ENCODE measurements around the gene GSTT4.
"Not testable (repeated sequence)": the region's sequence is repeated elsewhere in the genome, so short reads cannot be mapped to it uniquely, and the experiment has no call there.

GSTT4 gene

GRCh38 chr22:24005201-24005600 is at the start of gene GSTT4:
GSTT4 (minus strand) TSS chr22:24005453; CDS start chr22:24005356, 97 bp downstream.
- DNase-seq (ENCODE audit: low read depth in 2 of 2) = no peak

DNA sequence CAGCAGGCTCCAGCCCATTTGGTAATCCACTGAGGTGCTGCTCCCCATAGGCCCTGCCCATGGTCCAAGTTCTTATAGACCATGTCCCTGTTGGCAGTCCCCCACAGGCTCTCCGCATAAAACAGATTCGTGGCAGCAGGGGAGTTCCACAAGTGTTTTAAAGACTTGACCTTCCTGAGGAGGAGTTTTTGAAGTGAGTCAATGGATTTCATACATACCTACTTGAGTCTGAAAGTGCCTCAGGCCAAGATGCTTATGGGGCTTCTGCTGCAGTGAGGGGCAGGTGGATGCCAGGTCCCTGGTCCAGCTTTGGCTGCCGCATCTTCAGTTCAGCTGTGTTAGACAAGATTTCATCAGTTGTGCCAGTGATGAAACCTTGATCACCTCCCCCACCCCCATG is 49.1 kb upstream of the GSTT4 start:
- no peak for DNase-seq (ENCODE audit: low read depth in 2 of 2)

- no peak for DNase-seq (ENCODE audit: low read depth in 2 of 2)
Observed at GRCh38 chr22:24053481-24054226, 48.4 kb upstream of the GSTT4 start.

GRCh38 chr22:24051568-24051967 is 46.3 kb upstream of the GSTT4 start:
- DNase-seq (ENCODE audit: low read depth in 2 of 2) = no peak

GRCh38 chr22:24051028-24051427 is 45.8 kb upstream of the GSTT4 start:
- no peak for DNase-seq (ENCODE audit: low read depth in 2 of 2)

- no peak for DNase-seq (ENCODE audit: low read depth in 2 of 2)
Observed at GRCh38 chr22:24049978-24050377, 44.7 kb upstream of the GSTT4 start.

DNA sequence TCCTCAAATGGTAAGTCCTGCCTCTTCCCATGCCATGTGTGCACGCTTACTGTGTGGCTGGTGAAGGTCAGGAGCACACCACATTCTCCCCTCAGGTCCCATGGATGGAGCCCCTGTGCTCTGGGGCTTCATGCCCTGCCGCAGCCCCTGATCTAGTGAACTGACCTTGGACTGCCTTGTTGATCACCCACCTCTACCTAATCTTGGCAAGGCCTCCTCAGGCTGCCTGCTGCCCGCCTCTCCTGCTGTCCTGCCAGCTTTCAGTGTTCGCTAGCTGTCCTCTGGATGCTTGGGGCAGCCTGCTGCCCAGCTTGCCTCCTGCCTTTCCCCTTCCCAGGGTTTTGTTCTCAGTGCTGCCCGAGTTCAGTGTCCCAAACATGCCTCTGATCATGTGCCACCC is 44.0 kb upstream of the GSTT4 start:
- DNase-seq (ENCODE audit: low read depth in 2 of 2) = no peak

- no peak for DNase-seq (ENCODE audit: low read depth in 2 of 2)
Observed at GRCh38 chr22:24046024-24046423, 40.8 kb upstream of the GSTT4 start.

GRCh38 chr22:24043958-24044357 is 38.7 kb upstream of the GSTT4 start:
- no peak for DNase-seq (ENCODE audit: low read depth in 2 of 2)

GRCh38 chr22:24043465-24043864 is 38.2 kb upstream of the GSTT4 start:
- DNase-seq (ENCODE audit: low read depth in 2 of 2) = not testable (repeated sequence)

DNA sequence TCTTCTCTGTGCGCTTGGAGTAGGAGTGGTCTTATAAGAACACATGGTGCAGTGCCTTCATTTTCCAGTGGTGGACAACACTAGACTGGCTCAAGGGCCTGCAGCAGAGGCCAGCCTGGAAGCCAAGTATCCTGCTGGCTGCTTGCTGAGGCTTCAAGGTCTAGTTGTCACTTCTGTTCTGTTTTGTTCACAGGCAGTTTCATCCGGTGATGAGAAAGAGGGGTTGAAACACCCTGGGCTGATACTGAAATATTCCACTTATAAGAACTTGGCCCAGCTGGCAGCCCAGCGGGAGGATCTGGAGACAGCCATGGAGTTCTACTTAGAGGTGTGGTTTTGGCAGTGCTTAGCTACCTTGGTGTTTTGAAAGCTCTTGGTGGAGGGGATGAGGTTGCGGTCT is 35.7 kb upstream of the GSTT4 start:
- DNase-seq (ENCODE audit: low read depth in 2 of 2) = no peak

DNA sequence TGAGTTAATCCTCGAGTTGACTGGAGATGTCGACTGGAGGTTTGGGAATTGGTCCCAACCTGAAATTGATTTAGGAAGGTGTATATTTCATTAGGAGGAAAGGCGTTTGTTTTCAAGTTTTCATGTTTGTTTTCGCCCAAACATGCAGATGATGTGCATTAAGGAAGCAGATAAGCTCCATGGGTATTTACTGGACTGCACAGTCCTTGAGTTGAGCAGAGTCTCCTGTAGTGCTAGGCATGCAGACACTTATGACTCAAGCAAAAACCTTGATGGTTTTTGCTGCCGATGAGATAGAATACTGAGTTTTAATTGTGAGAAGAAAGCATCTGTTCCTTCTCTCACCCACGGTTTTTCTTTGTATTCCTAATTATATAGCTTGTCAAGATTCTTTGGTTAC is 33.8 kb upstream of the GSTT4 start:
- DNase-seq (ENCODE audit: low read depth in 2 of 2) = no peak

- DNase-seq (ENCODE audit: low read depth in 2 of 2) = no peak
Observed at GRCh38 chr22:24037851-24038765, 32.9 kb upstream of the GSTT4 start.

DNA sequence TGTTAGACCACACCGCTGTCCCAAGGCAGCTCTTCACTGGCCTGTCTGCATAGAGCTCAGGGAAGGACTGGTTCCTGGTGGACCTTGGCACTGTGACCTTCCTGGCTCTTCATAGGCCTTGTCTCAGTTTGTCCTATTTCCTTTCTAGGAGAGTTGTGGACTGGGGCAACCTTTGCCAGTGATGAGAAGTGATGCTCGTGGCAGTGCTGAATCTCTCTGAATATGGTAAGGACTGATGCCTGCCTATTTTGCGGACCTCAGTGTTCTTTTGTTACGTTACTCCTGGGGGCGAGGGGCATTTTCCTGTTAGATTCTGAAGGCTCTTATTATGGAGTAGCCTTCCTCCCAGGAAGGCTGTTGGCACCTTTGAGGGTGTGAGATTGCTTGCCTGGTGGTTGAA is 30.0 kb upstream of the GSTT4 start:
- no peak for DNase-seq (ENCODE audit: low read depth in 2 of 2)

GRCh38 chr22:24033731-24034130 is 28.5 kb upstream of the GSTT4 start:
- DNase-seq (ENCODE audit: low read depth in 2 of 2) = no peak

DNA sequence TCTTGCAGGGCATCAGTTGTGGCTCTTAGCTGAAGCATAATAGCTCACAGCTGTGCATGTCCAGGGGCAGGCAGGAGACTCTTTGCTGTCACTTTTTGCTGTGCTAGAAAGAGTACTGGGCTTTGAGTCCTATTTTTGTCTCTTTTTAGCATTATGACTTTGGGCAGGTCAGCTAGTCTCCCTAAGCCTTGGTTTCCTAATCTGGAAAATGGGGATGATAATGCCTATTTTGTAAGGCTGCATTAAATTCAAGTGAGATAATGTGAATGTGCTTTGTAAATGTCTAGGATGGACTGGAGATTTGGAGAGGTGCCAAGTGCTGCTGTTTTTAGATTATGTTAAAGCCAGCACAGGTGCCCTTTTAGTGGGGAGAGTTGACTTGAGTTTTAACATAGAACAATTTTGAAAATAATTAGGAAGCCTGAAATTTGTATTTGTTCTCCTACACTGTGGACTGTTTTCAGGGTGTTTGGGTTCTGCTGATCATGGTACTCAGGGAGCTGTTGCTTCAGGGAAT is 25.0 kb upstream of the GSTT4 start:
- DNase-seq (ENCODE audit: low read depth in 2 of 2) = no peak

- DNase-seq (ENCODE audit: low read depth in 2 of 2) = no peak
Observed at GRCh38 chr22:24029304-24029703, 24.1 kb upstream of the GSTT4 start.

GRCh38 chr22:24028533-24028932 is 23.3 kb upstream of the GSTT4 start:
- DNase-seq (ENCODE audit: low read depth in 2 of 2) = no peak

- no peak for DNase-seq (ENCODE audit: low read depth in 2 of 2)
Observed at GRCh38 chr22:24027991-24028390, 22.7 kb upstream of the GSTT4 start.

DNA sequence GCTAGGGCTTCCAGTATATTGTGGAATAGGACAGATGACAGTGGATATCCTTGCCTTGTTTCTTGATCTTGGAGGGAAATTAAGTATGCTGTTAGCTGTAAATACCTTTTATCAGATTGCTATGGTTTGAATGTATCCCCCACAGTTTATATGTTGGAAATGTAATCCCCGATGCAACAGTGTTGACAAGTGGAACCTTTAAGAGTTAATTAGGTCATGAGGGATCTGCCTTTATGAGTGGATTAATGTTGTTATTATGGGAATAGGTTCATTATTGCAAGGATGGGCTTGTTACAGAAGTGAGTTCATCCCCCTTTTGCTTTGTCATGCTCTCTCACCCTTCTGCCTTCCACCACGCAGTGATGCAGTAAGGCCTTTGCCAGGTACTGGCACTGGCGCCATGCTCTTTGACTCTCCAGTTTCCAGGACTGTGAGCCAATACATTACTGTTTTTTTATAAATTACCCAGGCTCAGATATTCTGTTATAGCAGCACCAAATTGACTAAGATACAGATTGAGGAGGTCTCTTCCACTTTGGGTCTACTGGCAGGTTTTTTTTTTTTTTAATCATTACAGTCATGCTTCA is 22.2 kb upstream of the GSTT4 start:
- DNase-seq (ENCODE audit: low read depth in 2 of 2) = no peak

GRCh38 chr22:24026733-24027132 is 21.5 kb upstream of the GSTT4 start:
- no peak for DNase-seq (ENCODE audit: low read depth in 2 of 2)

DNA sequence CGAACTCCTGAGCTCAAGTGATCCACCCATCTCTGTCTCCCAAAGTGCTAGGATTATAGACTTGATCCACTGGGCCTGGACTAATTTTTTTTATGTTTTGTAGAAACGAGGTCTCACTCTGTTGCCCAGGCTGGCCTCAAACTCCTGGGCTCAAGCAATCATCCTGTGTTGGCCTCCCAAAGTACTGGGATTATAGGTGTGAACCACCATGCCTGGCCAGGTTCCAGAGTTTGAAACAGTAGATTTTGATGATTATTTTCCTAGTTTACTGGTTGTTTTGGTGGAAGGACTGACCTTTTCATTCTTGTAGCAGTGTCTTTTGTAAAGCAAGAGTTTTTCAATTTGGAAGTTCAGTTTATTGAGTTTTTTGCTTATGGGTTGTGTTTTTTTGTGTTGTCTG is 20.8 kb upstream of the GSTT4 start:
- no peak for DNase-seq (ENCODE audit: low read depth in 2 of 2)

Measured in activated CD4-positive, alpha-beta T cell treated with anti-CD3 and anti-CD28 coated beads for 24 hours (primary cell).